Upper lobe of right lung (tissue), 1 donor: Measurements from ENCODE around the gene PLXND1. TPM values are rescaled to one million over a fixed set of nuclear protein-coding genes. Genes with fewer than 3 reads are reported as not detected.
A peak's percentile ranks its signal among the peaks of the same experiment; 100 is the strongest.

Experiments used
- ATAC-seq: fragments of 200-7000 bp; cut with Tn5 transposase; one replicate; pipeline ENCODE4 v1.9.1; 2020; ENCODE audit warnings: mild to moderate bottlenecking, moderate library complexity
- DNase-seq: peaks from one replicate; pipeline ENCODE4 v3.0.0-alpha.2; 2020
- H3K27ac ChIP-seq: fragments of 200-600 bp; one replicate; pipeline ENCODE4 v1.8.0; 2022
- H3K27me3 ChIP-seq: fragments of 200-600 bp; one replicate; pipeline ENCODE4 v1.8.0; 2022; ENCODE audit warnings: mild to moderate bottlenecking
- H3K36me3 ChIP-seq: fragments of 200-600 bp; one replicate; pipeline ENCODE4 v1.8.0; 2022
- H3K4me1 ChIP-seq: fragments of 200-600 bp; one replicate; pipeline ENCODE4 v1.8.0; 2022
- H3K4me3 ChIP-seq: fragments of 200-600 bp; one replicate; pipeline ENCODE4 v1.8.0; 2022; ENCODE audit warnings: mild to moderate bottlenecking
- H3K9me3 ChIP-seq: fragments of 200-600 bp; one replicate; pipeline ENCODE4 v1.8.0; 2022
- intact Hi-C: fragments of 100-400 bp; cut with DNase I; formaldehyde crosslinking; loops from one replicate; pipeline ENCODE4 v1.11.0; 2022
- total RNA-seq: library from RNA; stranded (reverse); fragmentation: NEBNext Ultra II Directional; extraction: Animal tissue kit (Norgen Biotek cat#: 25700); gene quantifications from one replicate; pipeline ENCODE4 v1.2.1, GENCODE V29; 2021
- TF ChIP-seq, protein P1 (sequence below): fragments of 200-600 bp; IDR thresholded peaks from one replicate; pipeline ENCODE4 v1.8.0; 2022; ENCODE audit warnings: antibody characterized with exemption
- donor health status: DM: no; HTN: yes; CAD: no; lungs with severe emphysema.

Gene PLXND1
- total RNA-seq, 1 donor from 2014 or later: 284 TPM

DNA sequence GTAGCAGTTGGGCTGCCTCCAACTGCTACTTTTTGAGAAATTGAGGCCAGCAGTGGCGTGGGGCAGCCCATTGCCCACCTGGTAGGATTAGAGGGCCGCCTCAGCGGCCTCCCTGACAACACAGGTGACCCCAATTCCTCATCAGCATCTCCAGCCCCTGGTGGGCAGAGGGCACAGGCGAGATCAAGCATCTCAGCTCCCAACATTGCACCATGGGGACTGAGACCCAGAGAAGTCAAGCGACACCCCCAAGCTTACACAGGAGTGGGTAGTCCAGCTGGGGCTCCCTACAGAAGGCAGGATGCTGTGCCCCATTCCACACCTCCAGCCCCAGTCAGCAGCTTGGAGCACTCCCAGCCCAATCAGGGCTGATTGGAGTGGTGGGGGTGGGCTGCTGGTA, 63.7 kb downstream of the PLXND1 start:
- H3K36me3 ChIP-seq: no peaks in the 10 kb centered on the region
- H3K4me1 ChIP-seq: no peaks in the 10 kb centered on the region
- DNase-seq (no peak), ATAC-seq (peak; percentile 20)
- H3K27ac ChIP-seq: no peak overlapping the region
- no peaks in the 10 kb centered on the region for H3K9me3 ChIP-seq
- H3K27me3 ChIP-seq: no peaks in the 10 kb centered on the region
- intact Hi-C loops: no loop called here
- TF ChIP-seq, protein P1, sequence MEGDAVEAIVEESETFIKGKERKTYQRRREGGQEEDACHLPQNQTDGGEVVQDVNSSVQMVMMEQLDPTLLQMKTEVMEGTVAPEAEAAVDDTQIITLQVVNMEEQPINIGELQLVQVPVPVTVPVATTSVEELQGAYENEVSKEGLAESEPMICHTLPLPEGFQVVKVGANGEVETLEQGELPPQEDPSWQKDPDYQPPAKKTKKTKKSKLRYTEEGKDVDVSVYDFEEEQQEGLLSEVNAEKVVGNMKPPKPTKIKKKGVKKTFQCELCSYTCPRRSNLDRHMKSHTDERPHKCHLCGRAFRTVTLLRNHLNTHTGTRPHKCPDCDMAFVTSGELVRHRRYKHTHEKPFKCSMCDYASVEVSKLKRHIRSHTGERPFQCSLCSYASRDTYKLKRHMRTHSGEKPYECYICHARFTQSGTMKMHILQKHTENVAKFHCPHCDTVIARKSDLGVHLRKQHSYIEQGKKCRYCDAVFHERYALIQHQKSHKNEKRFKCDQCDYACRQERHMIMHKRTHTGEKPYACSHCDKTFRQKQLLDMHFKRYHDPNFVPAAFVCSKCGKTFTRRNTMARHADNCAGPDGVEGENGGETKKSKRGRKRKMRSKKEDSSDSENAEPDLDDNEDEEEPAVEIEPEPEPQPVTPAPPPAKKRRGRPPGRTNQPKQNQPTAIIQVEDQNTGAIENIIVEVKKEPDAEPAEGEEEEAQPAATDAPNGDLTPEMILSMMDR: no peak
- H3K4me3 ChIP-seq: no peak overlapping the region

DNA sequence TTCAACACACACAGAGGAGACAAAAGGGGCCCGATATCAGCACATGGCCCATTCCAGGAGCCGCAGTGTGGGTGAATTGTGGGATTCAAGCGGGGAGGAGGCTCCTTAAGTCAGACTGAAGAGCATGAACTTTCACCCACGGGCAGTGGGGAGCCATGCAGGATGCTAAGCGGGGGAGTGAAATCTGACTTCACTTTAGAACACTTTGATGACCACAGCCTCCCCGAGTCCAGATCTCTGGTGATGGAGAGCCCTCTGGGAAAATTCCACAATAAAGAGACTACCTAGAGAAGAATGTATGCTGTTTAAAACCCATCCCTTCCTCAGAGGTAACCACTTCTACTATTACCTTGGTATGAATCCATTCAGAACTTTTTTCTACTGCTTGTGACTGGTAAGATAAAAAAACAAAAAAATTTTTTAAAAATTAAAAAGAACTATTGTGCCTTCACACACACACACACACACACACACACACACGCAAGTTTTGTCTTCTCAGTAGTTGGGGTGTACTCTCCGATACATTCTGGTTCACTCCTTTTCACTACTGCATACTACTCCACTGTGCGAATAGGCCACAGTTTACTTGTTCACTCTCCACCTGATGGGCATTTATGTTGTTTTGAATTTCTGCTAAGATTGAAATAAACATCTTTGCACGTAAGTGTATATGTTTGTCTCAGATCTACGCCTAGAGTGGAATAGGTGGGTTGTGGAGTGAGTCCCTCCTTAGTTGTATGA, 65.5 kb downstream of the PLXND1 start:
- Histone ChIP-seq H3K27me3 (no peaks in the 10 kb centered on the region), H3K9me3 (no peaks in the 10 kb centered on the region), H3K36me3 (no peaks in the 10 kb centered on the region), H3K27ac (no peak overlapping the region), H3K4me1 (no peaks in the 10 kb centered on the region), H3K4me3 (no peak overlapping the region)
- DNase-seq (no peak), ATAC-seq (no peak)
- TF ChIP-seq, protein P1: no peak
- intact Hi-C loops: no loop called here

DNA sequence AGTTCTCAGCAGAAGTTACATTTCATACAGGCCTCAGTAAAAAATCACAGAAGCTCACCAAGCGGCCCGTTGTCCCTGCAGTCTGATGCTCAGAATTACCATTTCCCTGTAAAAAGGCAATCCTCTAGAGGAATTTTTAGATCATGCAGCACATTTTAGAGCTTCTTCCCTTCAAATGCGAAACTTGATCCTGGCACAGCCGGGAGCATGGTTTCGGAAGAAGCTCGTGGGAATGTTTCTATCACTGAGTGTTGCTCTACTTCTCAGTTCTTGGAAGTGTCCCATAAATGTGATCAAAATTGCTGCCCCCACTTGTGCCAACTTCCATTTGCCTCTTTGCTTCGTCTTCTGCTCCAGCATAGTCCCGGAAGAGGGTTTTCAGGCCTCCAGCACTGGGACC, 67.3 kb downstream of the PLXND1 start:
- intact Hi-C loops: no loop called here
- DNase-seq: no peak
- no peaks in the 10 kb centered on the region for H3K4me1 ChIP-seq
- no peak overlapping the region for H3K27ac ChIP-seq
- no peaks in the 10 kb centered on the region for H3K36me3 ChIP-seq
- no peak overlapping the region for H3K4me3 ChIP-seq
- no peak for ATAC-seq
- H3K9me3 ChIP-seq: no peaks in the 10 kb centered on the region
- no peaks in the 10 kb centered on the region for H3K27me3 ChIP-seq
- TF ChIP-seq, protein P1: no peak

DNA sequence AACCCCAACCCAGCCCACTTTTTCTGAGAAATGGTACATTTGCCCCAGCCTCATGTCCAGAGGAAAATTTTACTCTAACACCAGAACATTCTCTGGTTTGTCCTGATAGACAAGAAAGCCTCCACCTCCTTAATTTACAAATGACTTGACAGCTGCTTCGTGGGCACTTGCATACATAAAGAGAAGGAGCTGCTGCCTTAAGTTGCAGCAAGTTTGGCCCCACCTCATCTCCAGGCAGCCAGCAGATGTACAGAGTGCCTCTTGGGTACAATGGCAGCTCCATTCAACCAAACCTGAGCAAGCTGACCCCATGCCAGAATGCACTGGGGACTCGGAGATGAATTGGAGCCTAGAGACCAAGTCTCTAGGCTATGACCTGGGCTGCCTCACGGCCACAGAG, 69.7 kb downstream of the PLXND1 start:
- Histone ChIP-seq H3K4me1 (no peaks in the 10 kb centered on the region), H3K36me3 (no peaks in the 10 kb centered on the region), H3K27ac (no peak overlapping the region), H3K27me3 (no peaks in the 10 kb centered on the region), H3K4me3 (no peak overlapping the region), H3K9me3 (no peaks in the 10 kb centered on the region)
- intact Hi-C loops: no loop called here
- DNase-seq: no peak
- no peak for ATAC-seq
- TF ChIP-seq, protein P1: no peak

DNA sequence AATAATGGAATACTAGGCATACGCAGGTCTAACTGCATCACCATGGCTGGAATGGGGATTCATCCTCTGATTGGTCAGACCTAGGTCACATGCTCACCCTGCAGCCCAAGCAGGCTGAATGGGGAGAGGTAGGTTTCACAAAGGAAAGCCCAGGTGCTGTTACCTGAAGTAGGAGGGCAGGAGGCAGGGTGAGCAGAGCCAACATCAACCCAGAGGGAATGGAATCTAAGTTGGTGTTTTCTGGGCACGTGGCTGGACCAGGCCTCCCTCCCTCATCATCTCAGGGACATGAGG, 70.2 kb downstream of the PLXND1 start:
- TF ChIP-seq, protein P1: no peak
- H3K27me3 ChIP-seq: no peaks in the 10 kb centered on the region
- no peaks in the 10 kb centered on the region for H3K4me1 ChIP-seq
- no peak overlapping the region for H3K27ac ChIP-seq
- no peaks in the 10 kb centered on the region for H3K9me3 ChIP-seq
- DNase-seq (no peak), ATAC-seq (no peak)
- H3K4me3 ChIP-seq: no peak overlapping the region
- intact Hi-C loops: no loop called here
- H3K36me3 ChIP-seq: no peaks in the 10 kb centered on the region

DNA sequence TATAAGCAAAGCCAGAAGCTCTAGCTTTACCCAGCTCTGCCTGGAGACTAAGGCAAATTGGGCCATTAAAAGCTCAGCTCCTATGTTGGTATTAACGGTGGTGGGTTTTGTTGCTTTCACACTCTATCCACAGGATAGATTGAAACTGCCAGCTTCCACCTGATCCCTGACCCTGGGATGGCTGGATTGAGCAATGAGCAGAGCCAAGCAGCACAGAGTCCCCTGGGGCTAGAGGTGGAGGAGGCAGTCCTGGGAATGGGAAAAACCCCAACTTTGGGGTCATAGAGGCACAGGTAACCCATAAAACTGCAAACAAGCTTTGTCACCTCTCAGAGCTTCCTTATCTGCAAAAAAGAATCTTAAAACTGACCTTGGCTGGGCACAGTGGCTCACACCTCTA, 71.4 kb downstream of the PLXND1 start:
- ATAC-seq (no peak), DNase-seq (no peak)
- Histone ChIP-seq H3K4me1 (no peaks in the 10 kb centered on the region), H3K27me3 (no peaks in the 10 kb centered on the region), H3K36me3 (no peaks in the 10 kb centered on the region), H3K27ac (no peak overlapping the region), H3K4me3 (no peak overlapping the region), H3K9me3 (no peaks in the 10 kb centered on the region)
- TF ChIP-seq, protein P1: no peak
- intact Hi-C loops: no loop called here
